G401 (cell line): ENCODE measurements around the gene RNF31. TPM values are rescaled to one million over a fixed set of nuclear protein-coding genes. Genes with fewer than 3 reads are reported as not detected.
"Not testable (repeated sequence)": the region's sequence is repeated elsewhere in the genome, so short reads cannot be mapped to it uniquely, and the experiment has no call there.

ENCODE experiments used
- DNase-seq: peaks from one replicate; pipeline ENCODE4 v3.0.0-alpha.2; 2015; ENCODE audit warnings: low spot score
- in situ Hi-C: cut with HindIII; loops from 2 replicates; pipeline ENCODE4 v1.10.0; 2016; ENCODE audit warnings: low sequenced_read_pairs, mixed read lengths
- total RNA-seq: library from RNA; depleted of rRNA; stranded (reverse); fragments of >200 nt; shearing (Covaris generic); gene quantifications from 2 replicates; pipeline ENCODE4 v1.2.3, GENCODE V29; 2014

RNF31 gene
- total RNA-seq, 1 experiment from 2014 or later: 89.7 TPM

DNA sequence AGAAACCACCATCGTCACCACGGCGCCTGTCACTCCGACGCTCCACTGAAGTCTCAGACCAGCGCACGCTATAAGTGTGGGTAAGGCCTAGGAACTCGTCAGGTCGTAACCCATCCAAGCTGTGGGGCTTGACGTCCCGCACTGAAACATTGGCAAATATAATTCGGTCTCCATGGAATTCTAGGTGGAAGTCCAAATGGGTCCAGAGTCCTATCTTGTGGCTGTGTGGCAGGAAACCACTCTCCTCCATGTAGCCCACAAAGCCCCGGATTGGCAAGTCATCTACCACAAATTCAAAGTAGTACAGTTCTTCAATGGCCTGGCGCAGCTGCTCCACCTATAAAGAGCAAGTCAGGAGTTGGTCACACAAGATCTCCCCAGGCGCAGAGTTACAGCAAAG is 45.6 kb downstream of the RNF31 start:
- in situ Hi-C loops: no loop called here
- DNase-seq: no peak

DNA sequence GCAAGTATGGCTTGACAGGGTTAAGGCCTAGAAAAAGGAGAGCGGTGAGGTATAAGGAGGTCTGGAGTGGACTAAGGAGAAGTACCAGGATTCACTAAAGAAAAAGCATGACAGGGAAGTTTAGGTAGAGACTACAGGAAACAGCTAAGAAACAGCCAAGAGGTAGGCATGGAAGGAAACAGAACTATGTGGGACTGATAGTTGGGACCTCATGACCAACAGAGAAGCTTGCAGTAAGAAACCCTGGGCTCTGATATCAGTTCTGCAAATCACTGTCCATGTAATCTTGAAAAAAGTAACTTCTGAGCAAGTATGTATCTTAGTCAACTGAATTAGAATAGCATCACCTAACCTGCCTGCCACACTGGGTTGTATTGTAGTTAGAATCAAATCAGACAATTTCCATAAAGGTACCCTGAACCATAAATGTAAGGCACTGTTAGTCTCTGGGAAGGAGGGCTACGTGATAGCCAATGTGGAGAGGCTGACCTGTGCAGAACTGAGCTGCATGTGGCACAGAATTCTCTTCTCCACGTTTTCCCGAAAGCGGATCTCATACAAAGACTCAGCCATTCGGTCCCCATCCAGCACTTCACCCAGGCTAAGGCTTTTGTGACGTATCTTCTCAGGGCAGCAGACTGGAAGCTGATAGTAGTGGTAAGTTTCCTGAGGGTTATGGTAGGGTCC is 47.0 kb downstream of the RNF31 start:
- in situ Hi-C loops: no loop called here
- peak; percentile 22 for DNase-seq

DNA sequence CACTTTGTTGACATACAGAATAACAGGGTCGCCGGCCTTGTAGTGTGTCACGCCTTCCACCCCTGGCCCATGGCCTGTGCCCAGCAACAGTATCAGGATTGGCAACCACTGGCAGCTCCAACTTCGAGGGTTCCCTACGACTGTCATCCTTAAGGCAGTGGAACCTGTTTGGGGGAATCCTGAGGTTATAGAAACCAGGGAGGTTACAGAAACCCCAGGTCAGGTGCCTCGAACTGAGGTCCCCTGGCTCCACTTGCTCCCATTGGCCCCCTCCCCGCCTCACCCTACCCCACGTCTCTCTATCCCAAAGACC is 47.5 kb downstream of the RNF31 start:
- DNase-seq: no peak
- in situ Hi-C loops: no loop called here

DNA sequence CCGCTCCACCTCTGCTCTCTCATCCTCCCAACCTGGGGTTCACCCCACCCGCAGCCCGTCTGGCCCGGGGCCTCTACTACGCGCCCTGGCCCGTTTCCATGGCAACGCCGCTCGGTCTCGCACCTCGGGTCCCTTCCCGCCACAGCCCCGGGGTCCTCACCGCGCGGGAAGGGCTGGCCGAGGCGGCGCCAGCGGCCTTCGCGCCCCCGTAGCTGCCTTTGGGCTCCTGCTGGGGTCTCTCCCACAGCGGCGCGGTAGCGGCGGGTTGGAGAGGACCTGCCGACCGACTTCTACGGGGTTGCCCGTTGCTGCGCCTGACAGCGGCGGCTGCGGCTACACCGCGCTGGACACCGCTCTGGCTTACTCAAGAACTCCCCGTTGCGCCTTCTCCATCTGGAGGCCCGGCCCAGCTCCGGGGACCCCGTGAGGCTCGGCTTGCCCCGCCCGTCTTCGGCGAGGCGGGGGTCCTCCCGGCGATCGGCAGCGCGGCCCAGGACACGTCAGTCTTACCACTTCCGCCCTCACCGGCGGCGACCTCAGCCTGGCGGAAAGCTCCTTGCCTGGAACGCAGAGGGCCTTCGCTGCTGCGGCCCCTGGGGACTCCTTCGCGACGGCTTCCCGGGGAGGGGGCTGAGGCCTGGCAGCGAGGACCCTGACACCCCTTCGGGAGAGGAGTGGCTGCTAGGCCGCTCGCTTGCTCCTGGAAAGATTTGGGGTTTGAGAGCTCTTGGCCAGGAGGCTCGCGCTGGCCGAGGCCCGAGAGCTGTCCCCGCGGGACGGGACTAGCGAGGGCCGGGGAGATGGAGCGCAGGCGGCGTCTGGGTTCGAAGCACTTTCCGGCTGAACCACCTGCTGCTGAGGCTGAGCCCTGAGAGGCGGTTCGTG is 48.1 kb downstream of the RNF31 start, which contains the start of gene TM9SF1:
Gene TM9SF1, minus strand, starts transcription at position 256 of the 885 bp plus-strand sequence. CDS start 422 bp downstream, outside the sequence.
- in situ Hi-C loops: no loop called here
- peak; percentile 86 for DNase-seq

DNA sequence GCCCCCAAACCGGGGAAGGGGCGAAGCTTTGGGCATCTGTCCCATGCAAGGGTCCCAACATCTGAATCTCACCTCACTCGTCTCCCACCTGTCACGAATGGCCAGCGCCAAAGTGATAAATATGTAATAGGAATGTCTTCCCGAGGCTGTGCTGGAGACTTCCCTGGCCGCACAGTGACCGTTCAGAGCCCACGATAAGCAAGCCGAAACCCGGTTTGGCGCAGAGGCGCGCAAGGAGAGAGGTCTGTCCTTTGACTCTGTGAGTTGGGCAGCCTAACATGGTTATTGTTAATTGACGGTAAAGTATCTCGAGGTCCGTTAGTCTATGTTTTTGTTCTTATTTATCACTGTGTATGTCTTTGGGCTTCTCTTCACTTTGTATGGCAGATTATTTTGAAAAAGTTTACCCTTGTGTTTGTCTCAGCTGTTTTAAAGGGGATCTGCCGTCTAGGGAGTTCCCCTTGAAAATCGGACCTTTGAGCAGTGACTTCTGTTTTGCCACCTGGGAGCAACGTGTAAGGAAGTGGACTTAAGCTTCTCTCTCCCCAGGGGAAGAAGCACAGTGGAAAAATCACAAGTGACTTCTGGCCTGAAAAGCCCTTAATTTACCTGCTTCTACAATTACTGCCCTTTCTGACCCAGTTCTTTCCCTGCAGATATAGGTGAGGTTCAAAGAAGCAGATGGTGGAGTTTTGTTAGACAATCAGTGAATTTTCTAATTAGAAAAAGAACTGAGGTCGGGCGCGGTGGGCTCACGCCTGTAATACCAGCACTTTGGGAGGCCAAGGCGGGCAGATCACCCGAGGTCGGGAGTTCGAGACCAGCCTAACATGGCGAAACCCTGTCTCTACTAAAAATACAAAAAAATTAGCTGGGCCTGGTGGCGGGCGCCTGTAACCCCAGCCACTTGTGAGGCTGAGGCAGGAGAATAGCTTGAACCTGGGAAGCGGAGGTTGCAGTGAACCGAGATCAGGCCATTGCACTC is 49.1 kb downstream of the RNF31 start:
- in situ Hi-C loops: no loop called here
- peak; percentile 18 for DNase-seq

DNA sequence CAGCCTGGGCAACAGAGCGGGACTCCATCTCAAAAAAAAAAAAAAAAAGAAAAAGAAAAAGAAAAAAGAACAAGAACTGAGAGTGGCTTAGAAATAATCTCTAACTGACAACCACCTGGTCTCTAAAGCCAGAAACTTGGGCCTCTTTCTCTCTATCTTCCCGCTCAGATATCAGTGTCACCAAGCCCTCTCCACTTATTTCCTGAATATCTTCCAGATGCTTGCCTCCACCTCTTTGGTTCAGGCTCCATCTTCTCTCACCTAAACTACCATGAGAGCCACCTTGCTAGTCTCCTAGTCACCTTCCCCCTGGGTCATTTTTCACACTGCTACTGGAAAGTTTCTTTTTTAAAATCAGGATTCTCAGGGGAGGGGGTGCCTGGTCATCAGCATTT is 49.8 kb downstream of the RNF31 start:
- in situ Hi-C loops: no loop called here
- DNase-seq: no peak

DNA sequence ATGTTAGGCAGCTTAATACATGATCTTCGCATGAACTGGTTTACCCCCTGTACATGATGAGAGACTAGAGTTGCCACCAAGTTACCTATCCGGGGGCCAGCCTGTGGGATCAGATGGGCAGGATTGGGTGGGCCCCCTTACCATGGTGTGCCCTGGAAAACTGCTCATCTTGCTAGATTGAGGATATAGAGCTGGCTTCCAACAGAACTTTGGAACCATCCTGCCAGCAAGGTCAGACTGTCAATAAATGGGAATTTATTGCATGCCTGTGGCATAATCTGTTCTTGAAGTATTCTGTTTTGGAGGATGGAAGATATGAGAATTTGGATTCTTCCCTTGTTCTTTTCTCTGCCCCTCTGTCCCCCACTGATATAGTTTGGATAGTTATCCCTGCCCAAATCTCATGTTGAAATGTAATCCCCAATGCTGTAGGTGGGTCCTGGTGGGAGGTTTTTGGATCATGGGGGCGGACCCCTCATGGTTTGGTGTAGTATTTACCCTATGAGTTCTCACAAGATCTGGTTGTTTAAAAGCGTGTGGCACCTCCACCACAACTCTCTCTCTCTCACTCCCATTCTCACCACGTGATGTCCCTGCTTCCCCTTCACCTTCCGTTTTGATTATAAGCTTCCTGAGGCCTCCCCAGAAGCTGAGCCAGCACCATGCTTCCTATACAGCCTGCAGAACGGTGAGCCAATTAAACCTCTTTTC is 51.7 kb downstream of the RNF31 start:
- in situ Hi-C loops: no loop called here
- no peak for DNase-seq

DNA sequence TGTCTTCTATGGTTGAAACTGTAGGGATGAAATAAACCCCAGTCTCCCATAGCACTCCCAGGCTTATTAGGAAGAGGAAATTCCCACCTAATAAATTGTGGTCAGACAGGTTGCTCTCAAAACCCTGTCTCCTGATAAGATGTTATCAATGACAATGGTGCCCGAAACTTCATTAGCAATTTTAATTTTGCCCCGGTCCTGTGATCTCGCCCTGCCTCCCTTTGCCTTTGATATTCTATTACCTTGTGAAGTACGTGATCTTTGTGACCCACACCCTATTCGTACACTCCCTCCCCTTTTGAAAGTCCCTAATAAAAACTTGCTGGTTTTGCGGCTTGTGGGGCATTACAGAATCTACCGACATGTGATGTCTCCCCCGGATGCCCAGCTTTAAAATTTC is 55.2 kb downstream of the RNF31 start:
- in situ Hi-C loops: not testable (repeated sequence)

DNA sequence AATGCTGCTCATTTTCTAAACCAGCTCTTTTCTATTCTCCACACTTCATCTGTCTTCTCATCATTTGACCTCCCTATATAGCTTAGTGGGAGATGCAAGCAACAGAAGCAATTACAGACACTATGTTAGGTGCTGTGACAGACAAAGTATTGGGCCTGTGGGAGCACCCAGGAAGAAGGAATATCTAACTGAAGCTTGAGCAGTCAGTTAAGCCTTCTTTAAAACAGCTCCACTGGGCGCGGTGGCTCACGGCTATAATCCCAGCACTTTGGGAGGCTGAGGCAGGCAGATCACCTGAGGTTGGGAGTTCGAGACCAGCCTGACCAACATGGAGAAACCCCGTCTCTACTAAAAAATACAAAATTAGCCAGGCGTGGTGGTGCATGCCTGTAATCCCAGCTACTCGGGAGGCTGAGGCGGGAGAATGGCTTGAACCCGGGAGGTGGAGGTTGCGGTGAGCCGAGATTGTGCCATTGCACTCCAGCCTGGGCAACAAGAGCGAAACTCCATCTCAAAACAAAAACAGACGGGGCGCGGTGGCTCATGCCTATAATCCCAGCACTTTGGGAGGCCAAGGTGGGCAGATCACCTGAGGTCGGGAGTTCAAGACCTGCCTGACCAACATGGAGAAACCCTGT is 56.1 kb downstream of the RNF31 start:
- in situ Hi-C loops, DNase-seq: not testable (repeated sequence)

More for the DNA sequence above, 55.2 kb downstream of the RNF31 start:
- not testable (repeated sequence) for DNase-seq

DNA sequence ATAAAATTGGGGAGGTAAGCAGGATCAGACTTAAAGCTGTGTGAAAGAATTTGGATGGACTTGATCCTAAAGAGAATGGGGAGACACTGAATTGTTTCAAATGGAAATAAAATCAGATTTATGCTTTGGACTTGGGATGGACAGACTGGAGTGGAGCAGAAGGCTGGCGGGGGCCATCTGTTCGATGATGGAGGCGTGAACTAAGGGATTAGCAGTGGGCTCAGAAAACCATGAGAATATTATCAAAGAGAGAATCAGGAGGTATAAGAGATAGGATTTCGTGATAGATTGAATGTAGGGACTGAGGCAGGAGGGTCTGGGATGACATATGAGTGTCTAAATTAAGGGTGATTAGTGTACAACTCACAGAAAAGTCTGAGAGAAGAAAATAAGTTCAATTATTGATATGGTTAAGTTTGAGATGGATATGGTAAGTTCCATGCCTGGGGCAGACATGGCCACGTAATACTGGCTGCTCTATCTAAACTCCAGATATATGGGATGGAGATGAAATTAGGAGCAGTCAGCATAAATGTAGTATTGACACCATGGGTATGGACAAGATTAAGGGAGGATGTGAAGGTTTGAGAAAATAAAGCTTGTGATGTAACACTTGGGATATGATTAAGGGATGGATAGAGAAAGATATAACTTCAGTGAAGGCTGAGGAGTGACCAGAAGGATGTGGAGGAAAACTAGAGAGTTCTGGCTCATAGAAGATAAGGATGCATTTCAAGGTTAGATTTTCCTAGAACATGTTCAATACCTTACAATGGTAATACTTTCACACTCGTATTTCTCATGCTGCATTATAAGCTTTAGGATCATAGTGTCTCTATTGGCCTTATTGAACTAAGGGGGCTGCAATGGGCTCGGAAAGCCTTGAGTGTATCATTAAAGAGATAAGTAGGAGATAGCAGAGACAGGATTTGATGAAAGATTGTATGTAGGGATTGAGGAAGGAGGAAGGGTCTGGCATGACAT is 57.2 kb downstream of the RNF31 start:
- DNase-seq: no peak
- in situ Hi-C loops: no loop called here

DNA sequence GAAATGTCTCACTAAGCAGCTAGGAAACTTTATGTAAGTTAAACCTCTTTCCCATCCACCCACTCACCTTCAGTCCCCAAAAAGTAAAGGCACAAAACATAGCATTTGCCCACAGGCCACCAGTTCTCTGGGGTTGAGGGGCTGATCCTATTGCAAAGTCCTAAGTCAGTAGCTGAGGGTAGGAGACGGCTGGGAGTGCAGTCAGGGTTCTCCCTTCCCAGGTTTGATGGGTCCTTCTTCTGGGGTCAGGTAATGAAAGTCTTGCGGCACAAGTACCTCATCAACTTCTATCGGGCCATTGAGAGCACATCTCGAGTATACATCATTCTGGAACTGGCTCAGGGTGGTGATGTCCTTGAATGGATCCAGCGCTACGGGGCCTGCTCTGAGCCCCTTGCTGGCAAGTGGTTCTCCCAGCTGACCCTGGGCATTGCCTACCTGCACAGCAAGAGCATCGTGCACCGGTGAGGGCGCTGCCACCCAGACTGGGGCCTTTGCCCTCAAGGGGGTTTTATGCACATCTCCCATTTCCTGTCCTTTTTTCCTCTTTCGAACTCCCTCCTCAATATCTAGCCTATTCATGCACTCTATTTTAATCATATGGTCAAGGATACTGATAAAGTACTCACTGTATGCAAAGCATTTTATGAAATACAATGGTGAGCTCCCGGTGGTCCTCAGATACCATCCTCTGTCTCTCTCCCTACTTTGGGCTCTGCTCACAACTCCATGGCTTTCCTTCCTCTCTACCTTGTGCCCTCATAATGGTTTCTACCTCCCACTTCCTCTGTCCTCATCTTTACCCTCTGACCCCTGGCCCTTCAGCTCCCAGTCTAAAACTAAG is 59.2 kb downstream of the RNF31 start:
- in situ Hi-C loops: no loop called here
- no peak for DNase-seq

DNA sequence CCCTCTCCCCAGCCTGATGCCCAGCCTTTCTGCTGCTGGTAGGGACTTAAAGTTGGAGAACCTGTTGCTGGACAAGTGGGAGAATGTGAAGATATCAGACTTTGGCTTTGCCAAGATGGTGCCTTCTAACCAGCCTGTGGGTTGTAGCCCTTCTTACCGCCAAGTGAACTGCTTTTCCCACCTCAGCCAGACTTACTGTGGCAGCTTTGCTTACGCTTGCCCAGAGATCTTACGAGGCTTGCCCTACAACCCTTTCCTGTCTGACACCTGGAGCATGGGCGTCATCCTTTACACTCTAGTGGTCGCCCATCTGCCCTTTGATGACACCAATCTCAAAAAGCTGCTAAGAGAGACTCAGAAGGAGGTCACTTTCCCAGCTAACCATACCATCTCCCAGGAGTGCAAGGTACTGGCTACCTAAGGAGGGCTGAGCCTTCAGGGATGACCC is 59.8 kb downstream of the RNF31 start:
- DNase-seq: no peak
- in situ Hi-C loops: no loop called here

DNA sequence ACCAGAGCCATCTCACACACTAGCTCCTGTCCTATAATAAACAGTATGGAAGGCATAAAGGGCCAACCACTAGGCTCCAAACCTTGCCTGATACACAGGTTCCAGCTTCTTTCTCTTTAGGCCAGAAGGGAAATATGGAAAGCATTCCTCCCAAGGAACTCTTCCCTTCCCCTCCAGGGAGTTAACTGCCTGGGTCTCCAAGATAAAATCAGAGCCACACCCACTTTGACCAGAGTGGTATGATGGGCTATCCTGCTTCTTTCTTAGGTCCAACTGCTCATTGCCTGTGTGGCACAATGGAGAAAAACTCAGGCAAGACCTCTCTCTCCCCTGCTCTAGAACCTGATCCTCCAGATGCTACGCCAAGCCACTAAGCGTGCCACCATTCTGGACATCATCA is 60.3 kb downstream of the RNF31 start:
- in situ Hi-C loops: no loop called here
- no peak for DNase-seq
